ENCODE measurements around the gene ACTN2. TPM values are rescaled to one million over a fixed set of nuclear protein-coding genes. Genes with fewer than 3 reads are reported as not detected.
"Not testable (repeated sequence)": the region's sequence is repeated elsewhere in the genome, so short reads cannot be mapped to it uniquely, and the experiment has no call there.

The ACTN2 gene
- total RNA-seq, 1 donor from 2014 or later: 0.52 TPM

DNA sequence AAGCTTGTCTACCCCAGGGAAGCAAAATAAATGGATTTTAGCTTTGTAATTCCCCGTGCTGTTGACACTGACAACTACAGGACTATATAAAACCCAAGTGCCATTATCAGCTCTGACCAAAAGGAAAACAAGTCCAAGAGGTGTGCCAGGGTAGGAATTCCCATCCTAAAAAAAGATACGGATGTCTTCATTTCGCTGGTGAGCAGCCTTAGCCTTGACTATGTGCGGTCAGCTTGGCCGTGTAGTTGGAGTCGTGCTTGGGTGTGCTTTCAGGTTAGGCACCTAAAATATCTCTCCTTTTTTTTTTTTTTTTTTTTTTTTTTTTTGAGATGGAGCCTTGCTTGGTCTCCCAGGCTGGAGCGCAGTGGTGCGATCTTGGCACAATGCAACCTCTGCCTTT is 28.9 kb upstream of the ACTN2 start:
- Histone ChIP-seq H3K9ac (no peak overlapping the region), H3K27ac (no peak overlapping the region)
- H3K27ac Mint-ChIP-seq: no peak overlapping the region

GRCh38 chr1:236659792-236660587 is 26.3 kb upstream of the ACTN2 start:
- H3F3A ChIP-seq (ENCODE audit: low read depth): no peaks in the 10 kb centered on the region
- H3K9me3 ChIP-seq (ENCODE audit: low read depth): no peaks in the 10 kb centered on the region
- H3K79me2 ChIP-seq (ENCODE audit: low read depth): no peaks in the 10 kb centered on the region
- no peak overlapping the region for H2AFZ ChIP-seq (replicated peaks)
- Mint-ChIP-seq H3K27me3 (ENCODE audit: insufficient read depth, low read depth) (no peaks in the 10 kb centered on the region), H3K27ac (no peak overlapping the region), H3K36me3 (no peaks in the 10 kb centered on the region), H3K9me3 (no peaks in the 10 kb centered on the region), H3K4me1 (no peaks in the 10 kb centered on the region), H3K4me3 (no peak overlapping the region)
- no peaks in the 10 kb centered on the region for H3K27me3 ChIP-seq
- no peak overlapping the region for H3K4me3 ChIP-seq
- no peak for DNase-seq (ENCODE audit: low spot score)
- H3K9ac ChIP-seq: no peak overlapping the region
- H3K36me3 ChIP-seq: no peaks in the 10 kb centered on the region
- H4K20me1 ChIP-seq (ENCODE audit: low read depth): no peaks in the 10 kb centered on the region
- no peak overlapping the region for H3K4me2 ChIP-seq
- H3K27ac ChIP-seq: no peak overlapping the region
- TF ChIP-seq EZH2phosphoT487 (IDR thresholded peaks at IDR 0.05) (no peak), EZH2 (IDR thresholded peaks at IDR 0.05) (no peak), CTCF (IDR thresholded peaks at IDR 0.05) (no peak)
- H3K4me1 ChIP-seq: no peaks in the 10 kb centered on the region

More for the DNA sequence above, 28.9 kb upstream of the ACTN2 start:
- H3K79me2 ChIP-seq (ENCODE audit: low read depth): no peaks in the 10 kb centered on the region
- TF ChIP-seq EZH2phosphoT487 (IDR thresholded peaks at IDR 0.05): no peak
- no peaks in the 10 kb centered on the region for H3K27me3 ChIP-seq
- no peaks in the 10 kb centered on the region for H3F3A ChIP-seq (ENCODE audit: low read depth)
- no peak overlapping the region for H3K4me3 ChIP-seq
- no peaks in the 10 kb centered on the region for H3K4me1 ChIP-seq
- Mint-ChIP-seq H3K4me1 (no peaks in the 10 kb centered on the region), H3K27me3 (ENCODE audit: insufficient read depth, low read depth) (no peaks in the 10 kb centered on the region), H3K9me3 (no peaks in the 10 kb centered on the region), H3K4me3 (no peak overlapping the region), H3K36me3 (no peaks in the 10 kb centered on the region)
- H2AFZ ChIP-seq (replicated peaks): no peak overlapping the region
- H3K9me3 ChIP-seq (ENCODE audit: low read depth): no peaks in the 10 kb centered on the region
- H3K36me3 ChIP-seq: no peaks in the 10 kb centered on the region
- no peaks in the 10 kb centered on the region for H4K20me1 ChIP-seq (ENCODE audit: low read depth)
- no peak for DNase-seq (ENCODE audit: low spot score)
- H3K4me2 ChIP-seq: no peak overlapping the region

GRCh38 chr1:236663934-236664333 is 22.4 kb upstream of the ACTN2 start:
- no peaks in the 10 kb centered on the region for H4K20me1 ChIP-seq (ENCODE audit: low read depth)
- DNase-seq (ENCODE audit: low spot score): no peak
- no peaks in the 10 kb centered on the region for H3K79me2 ChIP-seq (ENCODE audit: low read depth)
- H3K4me1 ChIP-seq: no peaks in the 10 kb centered on the region
- Mint-ChIP-seq H3K27ac (no peak overlapping the region), H3K36me3 (no peaks in the 10 kb centered on the region), H3K4me1 (no peaks in the 10 kb centered on the region), H3K27me3 (ENCODE audit: insufficient read depth, low read depth) (no peaks in the 10 kb centered on the region), H3K9me3 (peaks cover 3% of the 10 kb centered on the region), H3K4me3 (no peak overlapping the region)
- H3K9ac ChIP-seq: no peak overlapping the region
- H3K4me2 ChIP-seq: no peak overlapping the region
- H3K27ac ChIP-seq: no peak overlapping the region
- TF ChIP-seq EZH2phosphoT487 (IDR thresholded peaks at IDR 0.05): no peak
- TF ChIP-seq CTCF (IDR thresholded peaks at IDR 0.05): no peak
- no peaks in the 10 kb centered on the region for H3F3A ChIP-seq (ENCODE audit: low read depth)
- H3K9me3 ChIP-seq (ENCODE audit: low read depth): no peaks in the 10 kb centered on the region
- H3K36me3 ChIP-seq: no peaks in the 10 kb centered on the region
- no peak overlapping the region for H2AFZ ChIP-seq (replicated peaks)
- H3K4me3 ChIP-seq: no peak overlapping the region
- H3K27me3 ChIP-seq: no peaks in the 10 kb centered on the region

- H3K4me2 ChIP-seq; H3K9me3 ChIP-seq (ENCODE audit: low read depth); H3K27me3 ChIP-seq; H3K36me3 ChIP-seq; H3K27me3 Mint-ChIP-seq (ENCODE audit: insufficient read depth, low read depth); H3K9me3 Mint-ChIP-seq; H2AFZ ChIP-seq (replicated peaks); H3K4me3 ChIP-seq; H3K36me3 Mint-ChIP-seq; H4K20me1 ChIP-seq (ENCODE audit: low read depth); H3F3A ChIP-seq (ENCODE audit: low read depth); H3K27ac Mint-ChIP-seq; H3K79me2 ChIP-seq (ENCODE audit: low read depth); DNase-seq (ENCODE audit: low spot score); H3K27ac ChIP-seq; H3K4me3 Mint-ChIP-seq; H3K4me1 ChIP-seq; H3K4me1 Mint-ChIP-seq; H3K9ac ChIP-seq: not testable (repeated sequence)
These were observed 17.4 kb upstream of the ACTN2 start for GRCh38 chr1:236668909-236669308.

Data from neural progenitor cell (in vitro differentiated cells).